IMR-90 (cell line): ENCODE results near the gene ADGRV1. TPM values are rescaled to one million over a fixed set of nuclear protein-coding genes. Genes with fewer than 3 reads are reported as not detected.

Experiments
- ATAC-seq: fragments of 200-7000 bp; cut with Tn5 transposase; 2 replicates; pipeline ENCODE4 v1.9.1; 2020; ENCODE audit warnings: low read depth, mild to moderate bottlenecking, moderate library complexity
- BruUV-seq: library from RNA; stranded (reverse); fragments of 400-500 nt; replicated peaks from 2 replicates; lab custom pipeline; 2021; lab: Mats Ljungman, UMichigan
- CTCF ChIA-PET: fragments of 300-600 bp; formaldehyde crosslinking; extraction: SDS; loops from one replicate; lab custom pipeline; 2021; ENCODE audit warnings: antibody characterized with exemption; lab: Yijun Ruan, JAX
- POLR2A ChIA-PET: fragments of 300-600 bp; sonication (Branson Sonifier 250); formaldehyde crosslinking; loops from one replicate; lab custom pipeline; 2022; ENCODE audit warnings: antibody characterized with exemption; ENCODE audit not compliant: unreplicated experiment; lab: Charles Lee
- DNase-seq: peaks from one replicate; pipeline ENCODE4 v3.0.0; 2013
- H2AFZ ChIP-seq: replicated peaks from 2 replicates; pipeline ENCODE3; 2013; ENCODE audit warnings: low read length, mild to moderate bottlenecking; ENCODE audit not compliant: poor library complexity
- H2AK5ac ChIP-seq: 2 replicates; pipeline ENCODE4 v1.6.1; 2013; ENCODE audit warnings: low read depth, low read length, inconsistent platforms
- H2AK9ac ChIP-seq: replicated peaks from 2 replicates; pipeline ENCODE3; 2013; ENCODE audit warnings: mild to moderate bottlenecking, low read depth, low read length, moderate library complexity; ENCODE audit not compliant: poor library complexity
- H2BK120ac ChIP-seq: 2 replicates; pipeline ENCODE4 v1.6.1; 2013; ENCODE audit warnings: low read depth, low read length, inconsistent platforms
- H2BK15ac ChIP-seq: 3 replicates; pipeline ENCODE4 v1.6.1; 2013; ENCODE audit warnings: low read depth, low read length, inconsistent platforms
- H2BK20ac ChIP-seq: 2 replicates; pipeline ENCODE4 v1.6.1; 2013; ENCODE audit warnings: low read depth, mild to moderate bottlenecking, inconsistent platforms, low read length, moderate library complexity
- H2BK5ac ChIP-seq: 2 replicates; pipeline ENCODE4 v1.6.1; 2013; ENCODE audit warnings: mild to moderate bottlenecking, low read depth, low read length, inconsistent platforms; ENCODE audit not compliant: poor library complexity, severe bottlenecking
- H3K14ac ChIP-seq: replicated peaks from 2 replicates; pipeline ENCODE4 v1.6.1; 2013; ENCODE audit warnings: low read depth, low read length, inconsistent platforms
- H3K18ac ChIP-seq: 2 replicates; pipeline ENCODE4 v1.6.1; 2013; ENCODE audit warnings: low read depth, low read length, control low read depth
- H3K23ac ChIP-seq: 2 replicates; pipeline ENCODE4 v1.6.1; 2013; ENCODE audit warnings: low read depth, low read length, inconsistent platforms
- H3K27ac ChIP-seq: 2 replicates; pipeline ENCODE4 v1.5.1; 2013; ENCODE audit warnings: mild to moderate bottlenecking, control low read depth, low read length; ENCODE audit not compliant: insufficient read depth
- H3K27me3 ChIP-seq: 2 replicates; pipeline ENCODE4 v1.6.1; 2013; ENCODE audit warnings: low read length; ENCODE audit not compliant: control insufficient read depth, insufficient read depth
- H3K36me3 ChIP-seq: 2 replicates; pipeline ENCODE4 v1.6.1; 2013; ENCODE audit warnings: low read length, mixed read lengths; ENCODE audit not compliant: control insufficient read depth, insufficient read depth
- H3K4ac ChIP-seq: 2 replicates; pipeline ENCODE4 v1.6.1; 2013; ENCODE audit warnings: low read depth, low read length, inconsistent platforms
- H3K4me1 ChIP-seq: 2 replicates; pipeline ENCODE4 v1.6.1; 2013; ENCODE audit warnings: low read length, mixed read lengths; ENCODE audit not compliant: control insufficient read depth, insufficient read depth
- H3K4me2 ChIP-seq: 2 replicates; pipeline ENCODE4 v1.6.1; 2013; ENCODE audit warnings: low read depth, mild to moderate bottlenecking, control low read depth, low read length, moderate library complexity
- H3K4me3 ChIP-seq: 2 replicates; pipeline ENCODE4 v1.5.1; 2013; ENCODE audit warnings: low read depth, mild to moderate bottlenecking, control low read depth, low read length, moderate library complexity; ENCODE audit not compliant: insufficient read depth
- H3K56ac ChIP-seq: 2 replicates; pipeline ENCODE4 v1.6.1; 2013; ENCODE audit warnings: low read length, inconsistent platforms; ENCODE audit not compliant: insufficient read depth; ENCODE audit errors: extremely low read depth
- H3K79me1 ChIP-seq, 2 experiments: 2 replicates each; pipeline ENCODE4 v1.6.1; 2013; ENCODE audit warnings: low read length in 2 of 2, inconsistent platforms in 1 of 2, low read depth in 1 of 2
- H3K9ac ChIP-seq: 2 replicates; pipeline ENCODE4 v1.6.1; 2013; ENCODE audit warnings: low read depth, low read length, control low read depth
- H3K9me1 ChIP-seq: 2 replicates; pipeline ENCODE4 v1.6.1; 2013; ENCODE audit warnings: low read length, inconsistent platforms; ENCODE audit not compliant: insufficient read depth
- H3K9me3 ChIP-seq: 2 replicates; pipeline ENCODE4 v1.6.1; 2013; ENCODE audit warnings: low read length; ENCODE audit not compliant: control insufficient read depth, insufficient read depth
- H4K20me1 ChIP-seq: 2 replicates; pipeline ENCODE4 v1.6.1; 2013; ENCODE audit warnings: low read length, inconsistent platforms; ENCODE audit not compliant: insufficient read depth
- H4K5ac ChIP-seq: 2 replicates; pipeline ENCODE4 v1.6.1; 2013; ENCODE audit warnings: mild to moderate bottlenecking, low read depth, low read length, control low read depth
- H4K8ac ChIP-seq, 2 experiments: 2 replicates each; pipeline ENCODE4 v1.6.1; 2013; ENCODE audit warnings: low read depth in 2 of 2, low read length in 2 of 2, control low read depth in 1 of 2, inconsistent platforms in 1 of 2
- H4K91ac ChIP-seq: 2 replicates; pipeline ENCODE4 v1.6.1; 2013; ENCODE audit warnings: low read depth, low read length, inconsistent platforms; ENCODE audit not compliant: insufficient read depth
- BHLHE40 ChIP-seq: fragments of 150-350 bp; IDR thresholded peaks from 2 replicates; pipeline ENCODE4 v1.6.1; 2016; ENCODE audit warnings: mild to moderate bottlenecking, low read depth, low read length
- CEBPB ChIP-seq: IDR thresholded peaks from 2 replicates; pipeline ENCODE4 v1.6.1; 2012; ENCODE audit warnings: low read depth, low read length, improper control_type of control experiment
- CHD1 ChIP-seq: IDR thresholded peaks from 2 replicates; pipeline ENCODE4 v1.6.1; 2012; ENCODE audit warnings: low read depth, low read length, improper control_type of control experiment
- FOS ChIP-seq: fragments of 150-350 bp; IDR thresholded peaks from 2 replicates; pipeline ENCODE4 v1.6.1; 2016; ENCODE audit warnings: low read depth, low read length
- MAFK ChIP-seq: IDR thresholded peaks from 2 replicates; pipeline ENCODE4 v1.6.1; 2012; ENCODE audit warnings: low read depth, low read length, improper control_type of control experiment
- MAZ ChIP-seq: IDR thresholded peaks from 2 replicates; pipeline ENCODE4 v1.6.1; 2012; ENCODE audit warnings: low read depth, mild to moderate bottlenecking, low read length, improper control_type of control experiment, moderate library complexity, borderline replicate concordance
- MXI1 ChIP-seq: IDR thresholded peaks from 2 replicates; pipeline ENCODE4 v1.6.1; 2012; ENCODE audit warnings: low read depth, mild to moderate bottlenecking, low read length, moderate library complexity, borderline replicate concordance
- NFE2L2 ChIP-seq: fragments of 150-350 bp; IDR thresholded peaks from 2 replicates; pipeline ENCODE4 v1.6.1; 2016; ENCODE audit warnings: low read depth, mild to moderate bottlenecking, low read length
- POLR2A ChIP-seq: IDR thresholded peaks from 2 replicates; pipeline ENCODE4 v1.6.1; 2012; ENCODE audit warnings: mild to moderate bottlenecking, low read depth, low read length
- RAD21 ChIP-seq: IDR thresholded peaks from 2 replicates; pipeline ENCODE4 v1.6.1; 2012; ENCODE audit warnings: low read length, improper control_type of control experiment
- RCOR1 ChIP-seq: IDR thresholded peaks from 2 replicates; pipeline ENCODE4 v1.6.1; 2012; ENCODE audit warnings: mild to moderate bottlenecking, low read length, improper control_type of control experiment; ENCODE audit not compliant: insufficient replicate concordance
- RFX5 ChIP-seq: IDR thresholded peaks from 2 replicates; pipeline ENCODE4 v1.8.0; 2012; ENCODE audit warnings: low read depth, mild to moderate bottlenecking, low read length, moderate library complexity
- SMC3 ChIP-seq: fragments of 150-350 bp; IDR thresholded peaks from 2 replicates; pipeline ENCODE4 v1.6.1; 2016; ENCODE audit warnings: low read depth, mild to moderate bottlenecking, antibody characterized with exemption, low read length, moderate library complexity
- WGBS, 2 experiments: methylation state at CpG; one replicate each; pipeline versions ENCODE4 v1.1.5 to v1.1.7; 2013; ENCODE audit warnings: missing lambda C conversion rate in 2 of 2; ENCODE audit not compliant: insufficient read length in 1 of 2; ENCODE audit errors: extremely low coverage in 2 of 2; 5-methylcytosine and 5-hydroxymethylcytosine counted together
- dilution Hi-C: fragments of 300-500 bp; cut with HindIII; formaldehyde crosslinking; loops from one replicate; pipeline ENCODE4 v1.14.3; 2018; ENCODE audit warnings: low sequenced_read_pairs; ENCODE audit not compliant: unreplicated experiment
- in situ Hi-C: fragments of 300-500 bp; cut with MboI; formaldehyde crosslinking; loops from 3 replicates; pipeline ENCODE4 v1.14.3; 2019; ENCODE audit warnings: low sequenced_read_pairs, inconsistent platforms, mixed read lengths
- intact Hi-C: fragments of 100-400 bp; cut with micrococcal nuclease; formaldehyde crosslinking; loops from 2 replicates; pipeline ENCODE4 v1.10.0; 2022
- polyA plus RNA-seq, 3 experiments: library from polyadenylated mRNA; depleted of rRNA; stranded (reverse); fragments of >200 nt; gene quantifications; 2 replicates each; pipeline ENCODE4 v1.2.3, GENCODE V29; 2012; ENCODE audit warnings: low replicate concordance in 1 of 3
- total RNA-seq: library from RNA; depleted of rRNA; stranded (reverse); fragments of >200 nt; gene quantifications from 2 replicates; pipeline ENCODE4 v1.2.3, GENCODE V29; 2012
- TF ChIP-seq, protein P1 (sequence below): conservative IDR thresholded peaks from 2 replicates; pipeline ENCODE4 v1.5.1; 2012; ENCODE audit warnings: mild to moderate bottlenecking, low read depth, low read length, improper control_type of control experiment
- TF ChIP-seq, protein P2 (sequence below): fragments of 150-350 bp; IDR thresholded peaks from 2 replicates; pipeline ENCODE4 v1.6.1; 2016; ENCODE audit warnings: low read depth, mild to moderate bottlenecking, low read length, moderate library complexity, borderline replicate concordance
- TF ChIP-seq, protein P3 (sequence below): fragments of 150-350 bp; IDR thresholded peaks from 2 replicates; pipeline ENCODE4 v1.6.1; 2017; ENCODE audit warnings: mild to moderate bottlenecking, antibody characterized with exemption, low read length, low read depth

The ADGRV1 gene
- total and polyA plus RNA-seq, 2 of the 4 experiments (the other 2 are of a cell fraction), result under 0.01 TPM; not detected in 1

DNA sequence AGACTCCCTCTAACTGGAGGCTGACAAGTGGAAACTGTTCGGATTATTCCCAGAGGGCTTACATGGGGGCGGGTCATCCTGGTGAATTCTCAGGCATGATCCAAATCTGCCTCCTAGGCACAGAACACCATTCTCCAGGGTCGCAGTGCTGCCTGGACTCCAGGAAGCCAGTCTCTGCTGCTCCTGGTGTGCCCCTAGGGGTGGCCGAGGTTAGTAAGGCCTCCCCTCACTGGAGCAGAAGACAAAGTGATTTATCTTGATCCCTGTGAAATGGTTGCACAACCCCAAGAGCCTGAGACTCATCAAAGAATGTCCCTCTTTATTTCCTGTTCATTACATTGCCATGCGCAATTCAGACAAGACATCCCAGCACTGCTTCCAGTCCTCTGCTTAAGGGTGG, 17.1 kb downstream of the ADGRV1 start:
- Histone ChIP-seq H3K9me1 (no peaks in the 10 kb centered on the region), H3K56ac (no peak overlapping the region), H3K9ac (no peak overlapping the region), H3K27ac (no peak overlapping the region), H4K91ac (no peak overlapping the region), H3K36me3 (no peaks in the 10 kb centered on the region), H2BK5ac (no peak overlapping the region), H3K79me1 (no peaks in the 10 kb centered on the region), H3K4ac (no peak overlapping the region), H2AK9ac (no peak overlapping the region), H3K9me3 (no peaks in the 10 kb centered on the region), H2BK20ac (no peak overlapping the region), H3K4me1 (no peaks in the 10 kb centered on the region), H4K8ac (no peak overlapping the region), H4K20me1 (no peaks in the 10 kb centered on the region), H3K14ac (no peak overlapping the region), H2AFZ (no peak overlapping the region), H2AK5ac (no peak overlapping the region), H3K4me3 (no peak overlapping the region), H3K18ac (no peak overlapping the region), H2BK15ac (no peak overlapping the region), H3K4me2 (no peak overlapping the region), H3K23ac (no peak overlapping the region), H4K5ac (no peak overlapping the region), H3K27me3 (no peaks in the 10 kb centered on the region), H2BK120ac (no peak overlapping the region)
- TF ChIP-seq FOS, result no peak
- no peak for TF ChIP-seq MAZ
- TF ChIP-seq CEBPB, result no peak
- TF ChIP-seq RAD21, result no peak
- TF ChIP-seq POLR2A, result no peak
- no peak for TF ChIP-seq NFE2L2
- TF ChIP-seq, protein P1, sequence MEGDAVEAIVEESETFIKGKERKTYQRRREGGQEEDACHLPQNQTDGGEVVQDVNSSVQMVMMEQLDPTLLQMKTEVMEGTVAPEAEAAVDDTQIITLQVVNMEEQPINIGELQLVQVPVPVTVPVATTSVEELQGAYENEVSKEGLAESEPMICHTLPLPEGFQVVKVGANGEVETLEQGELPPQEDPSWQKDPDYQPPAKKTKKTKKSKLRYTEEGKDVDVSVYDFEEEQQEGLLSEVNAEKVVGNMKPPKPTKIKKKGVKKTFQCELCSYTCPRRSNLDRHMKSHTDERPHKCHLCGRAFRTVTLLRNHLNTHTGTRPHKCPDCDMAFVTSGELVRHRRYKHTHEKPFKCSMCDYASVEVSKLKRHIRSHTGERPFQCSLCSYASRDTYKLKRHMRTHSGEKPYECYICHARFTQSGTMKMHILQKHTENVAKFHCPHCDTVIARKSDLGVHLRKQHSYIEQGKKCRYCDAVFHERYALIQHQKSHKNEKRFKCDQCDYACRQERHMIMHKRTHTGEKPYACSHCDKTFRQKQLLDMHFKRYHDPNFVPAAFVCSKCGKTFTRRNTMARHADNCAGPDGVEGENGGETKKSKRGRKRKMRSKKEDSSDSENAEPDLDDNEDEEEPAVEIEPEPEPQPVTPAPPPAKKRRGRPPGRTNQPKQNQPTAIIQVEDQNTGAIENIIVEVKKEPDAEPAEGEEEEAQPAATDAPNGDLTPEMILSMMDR, result no peak
- TF ChIP-seq MAFK, result no peak
- no peak for TF ChIP-seq BHLHE40
- TF ChIP-seq MXI1, result no peak
- TF ChIP-seq RCOR1, result no peak
- no peak for TF ChIP-seq RFX5
- TF ChIP-seq, protein P2, sequence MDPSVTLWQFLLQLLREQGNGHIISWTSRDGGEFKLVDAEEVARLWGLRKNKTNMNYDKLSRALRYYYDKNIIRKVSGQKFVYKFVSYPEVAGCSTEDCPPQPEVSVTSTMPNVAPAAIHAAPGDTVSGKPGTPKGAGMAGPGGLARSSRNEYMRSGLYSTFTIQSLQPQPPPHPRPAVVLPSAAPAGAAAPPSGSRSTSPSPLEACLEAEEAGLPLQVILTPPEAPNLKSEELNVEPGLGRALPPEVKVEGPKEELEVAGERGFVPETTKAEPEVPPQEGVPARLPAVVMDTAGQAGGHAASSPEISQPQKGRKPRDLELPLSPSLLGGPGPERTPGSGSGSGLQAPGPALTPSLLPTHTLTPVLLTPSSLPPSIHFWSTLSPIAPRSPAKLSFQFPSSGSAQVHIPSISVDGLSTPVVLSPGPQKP, result no peak
- TF ChIP-seq CHD1, result no peak
- TF ChIP-seq SMC3, result no peak
- TF ChIP-seq, protein P3, sequence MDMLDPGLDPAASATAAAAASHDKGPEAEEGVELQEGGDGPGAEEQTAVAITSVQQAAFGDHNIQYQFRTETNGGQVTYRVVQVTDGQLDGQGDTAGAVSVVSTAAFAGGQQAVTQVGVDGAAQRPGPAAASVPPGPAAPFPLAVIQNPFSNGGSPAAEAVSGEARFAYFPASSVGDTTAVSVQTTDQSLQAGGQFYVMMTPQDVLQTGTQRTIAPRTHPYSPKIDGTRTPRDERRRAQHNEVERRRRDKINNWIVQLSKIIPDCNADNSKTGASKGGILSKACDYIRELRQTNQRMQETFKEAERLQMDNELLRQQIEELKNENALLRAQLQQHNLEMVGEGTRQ, result no peak
- dilution Hi-C loops, result no loop called here
- intact Hi-C loops, result no loop called here
- BruUV-seq, result no TSS peak
- DNase-seq (no peak), ATAC-seq (no peak)
- ChIA-PET CTCF (no interaction called here), POLR2A (no interaction called here)
- in situ Hi-C loops, result no loop called here
- no CpG with 5 or more reads among the region's 5 CpGs for WGBS, 2 experiments
